IPS-18c (cell line): ENCODE data around the gene CALN1.
"Not testable (repeated sequence)": the region's sequence is repeated elsewhere in the genome, so short reads cannot be mapped to it uniquely, and the experiment has no call there.

Experiments used
- H3K4me3 ChIP-seq: 2 replicates; pipeline ENCODE4 v1.7.0; 2013; ENCODE audit warnings: low read depth, mild to moderate bottlenecking, low read length, moderate library complexity; ENCODE audit not compliant: insufficient read depth
- H3K9me3 ChIP-seq: one replicate; pipeline ENCODE4 v1.6.1; 2013; ENCODE audit warnings: mild to moderate bottlenecking, low read length, moderate library complexity; ENCODE audit not compliant: control insufficient read depth, insufficient read depth

CALN1 gene

GRCh38 chr7:72412121-72412618, at the start of gene CALN1:
TSS of gene CALN1 (minus strand) at chr7:72412338.
- not testable (repeated sequence) for H3K9me3 ChIP-seq, H3K4me3 ChIP-seq

GRCh38 chr7:72453471-72453870, 41.3 kb upstream of the CALN1 start:
- Histone ChIP-seq H3K9me3 (no peaks in the 10 kb centered on the region), H3K4me3 (no peak overlapping the region)

GRCh38 chr7:72447465-72448204, 35.5 kb upstream of the CALN1 start:
- no peak overlapping the region for H3K4me3 ChIP-seq

GRCh38 chr7:72446591-72447462, 34.7 kb upstream of the CALN1 start:
- no peak overlapping the region for H3K4me3 ChIP-seq
- no peaks in the 10 kb centered on the region for H3K9me3 ChIP-seq

More at GRCh38 chr7:72447465-72448204, 35.5 kb upstream of the CALN1 start:
- no peaks in the 10 kb centered on the region for H3K9me3 ChIP-seq

- no peak overlapping the region for H3K4me3 ChIP-seq
- no peaks in the 10 kb centered on the region for H3K9me3 ChIP-seq
These were observed 34.0 kb upstream of the CALN1 start for GRCh38 chr7:72446131-72446530.

- Histone ChIP-seq H3K9me3 (no peaks in the 10 kb centered on the region), H3K4me3 (no peak overlapping the region)
These were observed 33.4 kb upstream of the CALN1 start for GRCh38 chr7:72445580-72445979.

- Histone ChIP-seq H3K9me3 (no peaks in the 10 kb centered on the region), H3K4me3 (no peak overlapping the region)
These were observed 32.9 kb upstream of the CALN1 start for GRCh38 chr7:72445075-72445474.

- no peaks in the 10 kb centered on the region for H3K9me3 ChIP-seq
- no peak overlapping the region for H3K4me3 ChIP-seq
These were observed 32.1 kb upstream of the CALN1 start for GRCh38 chr7:72444026-72444776.

- H3K4me3 ChIP-seq: no peak overlapping the region
- no peaks in the 10 kb centered on the region for H3K9me3 ChIP-seq
These were observed 29.7 kb upstream of the CALN1 start for GRCh38 chr7:72441791-72442190.

GRCh38 chr7:72438491-72438890, 26.4 kb upstream of the CALN1 start:
- H3K4me3 ChIP-seq: no peak overlapping the region

GRCh38 chr7:72437610-72438009, 25.5 kb upstream of the CALN1 start:
- peaks cover 2% of the 10 kb centered on the region for H3K9me3 ChIP-seq
- H3K4me3 ChIP-seq: no peak overlapping the region

More at GRCh38 chr7:72438491-72438890, 26.4 kb upstream of the CALN1 start:
- peaks cover 2% of the 10 kb centered on the region for H3K9me3 ChIP-seq

- Histone ChIP-seq H3K4me3 (no peak overlapping the region), H3K9me3 (peaks cover 2% of the 10 kb centered on the region)
These were observed 25.0 kb upstream of the CALN1 start for GRCh38 chr7:72437061-72437585.

GRCh38 chr7:72435925-72436480, 23.9 kb upstream of the CALN1 start:
- no peak overlapping the region for H3K4me3 ChIP-seq
- H3K9me3 ChIP-seq: peaks cover 2% of the 10 kb centered on the region

GRCh38 chr7:72435366-72435765, 23.2 kb upstream of the CALN1 start:
- H3K4me3 ChIP-seq: no peak overlapping the region
- peaks cover 2% of the 10 kb centered on the region for H3K9me3 ChIP-seq

GRCh38 chr7:72430531-72430930, 18.4 kb upstream of the CALN1 start:
- peaks cover 2% of the 10 kb centered on the region for H3K9me3 ChIP-seq
- no peak overlapping the region for H3K4me3 ChIP-seq

GRCh38 chr7:72429316-72429715, 17.2 kb upstream of the CALN1 start:
- no peak overlapping the region for H3K4me3 ChIP-seq
- H3K9me3 ChIP-seq: peaks cover 1% of the 10 kb centered on the region

- no peaks in the 10 kb centered on the region for H3K9me3 ChIP-seq
These were observed 4.7 kb upstream of the CALN1 start for GRCh38 chr7:72416846-72417245.

More at GRCh38 chr7:72416846-72417245, 4.7 kb upstream of the CALN1 start:
- no peak overlapping the region for H3K4me3 ChIP-seq
